Spinal cord (tissue), 10 donors: ENCODE measurements around the gene TPGS2. TPM values are rescaled to one million over a fixed set of nuclear protein-coding genes. Genes with fewer than 3 reads are reported as not detected.

Source experiments
- DNase-seq, 6 donors: peaks; one replicate each; pipeline versions ENCODE4 v3.0.0 to v3.0.0-alpha.2; 2013 to 2015; ENCODE audit warnings: low spot score in 6 of 6, low read depth in 4 of 6
- H3K27ac ChIP-seq: one replicate; pipeline ENCODE4 v1.5.1; 2013; ENCODE audit warnings: low read depth, low read length, control low read depth
- H3K27me3 ChIP-seq: one replicate; pipeline ENCODE4 v1.6.1; 2013; ENCODE audit warnings: low read length; ENCODE audit not compliant: control insufficient read depth, insufficient read depth
- H3K36me3 ChIP-seq: one replicate; pipeline ENCODE4 v1.6.1; 2013; ENCODE audit warnings: low read length; ENCODE audit not compliant: control insufficient read depth, insufficient read depth
- H3K4me1 ChIP-seq: one replicate; pipeline ENCODE4 v1.6.1; 2013; ENCODE audit warnings: low read length; ENCODE audit not compliant: control insufficient read depth, insufficient read depth
- H3K4me3 ChIP-seq: one replicate; pipeline ENCODE4 v1.5.1; 2013; ENCODE audit warnings: low read depth, low read length, control low read depth
- H3K9me3 ChIP-seq: one replicate; pipeline ENCODE4 v1.6.1; 2013; ENCODE audit warnings: low read length; ENCODE audit not compliant: control insufficient read depth, insufficient read depth
- WGBS: methylation state at CpG from one replicate; pipeline ENCODE4 v1.1.5; 2013; ENCODE audit warnings: missing lambda C conversion rate; ENCODE audit not compliant: insufficient coverage; 5-methylcytosine and 5-hydroxymethylcytosine counted together
- polyA plus RNA-seq, 2 donors: library from polyadenylated mRNA; unstranded; fragments of 120-200 nt; gene quantifications; one replicate each; pipeline ENCODE4 v1.2.1, GENCODE V29; 2013; ENCODE audit not compliant: insufficient read length in 2 of 2
- total RNA-seq, 2 donors: library from RNA; depleted of rRNA in 1 of 2; stranded (reverse); fragments of 120-200 nt in 1 of 2; fragments of >200 nt in 1 of 2; gene quantifications; one replicate each; pipeline versions ENCODE4 v1.2.3 to v1.2.4, GENCODE V29; 2013 to 2014
- donor health status: healthy.

TPGS2 gene
- total and polyA plus RNA-seq, 4 donors, result 104 to 212 (median 157) TPM

DNA sequence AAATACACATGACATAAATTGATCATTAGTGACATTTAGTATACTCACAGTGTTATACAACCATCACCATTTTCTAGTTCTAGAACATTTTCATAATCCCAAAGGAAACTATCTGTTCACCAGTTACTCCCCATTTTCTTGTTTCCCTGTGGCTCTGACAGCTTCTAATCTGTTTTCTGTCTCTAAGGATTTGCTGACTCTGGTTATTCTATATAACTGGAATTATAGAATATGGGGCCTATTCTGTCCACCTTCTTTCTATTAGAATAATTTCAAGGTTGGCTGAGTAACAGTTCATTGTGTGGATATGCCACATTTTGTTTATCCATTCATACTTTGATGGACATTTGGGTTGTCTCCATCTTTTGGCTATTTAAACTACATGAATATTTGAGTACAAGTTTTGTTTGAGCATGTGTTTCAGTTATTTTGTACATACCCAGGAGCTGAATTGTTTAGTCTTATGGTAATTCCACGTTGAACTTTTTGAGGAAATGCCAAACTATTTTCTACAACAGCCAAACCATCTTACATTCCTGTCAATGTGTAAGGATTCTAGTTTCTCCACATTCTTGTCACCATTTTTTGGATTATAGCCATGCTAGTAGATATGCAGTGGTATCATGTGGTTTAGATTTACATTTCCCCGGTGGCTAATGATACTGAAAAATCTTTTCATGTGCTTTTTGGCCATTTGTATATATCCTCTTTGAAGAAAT is 20.6 kb upstream of the TPGS2 start:
- no CpG with 5 or more reads among the region's 2 CpGs for WGBS

DNA sequence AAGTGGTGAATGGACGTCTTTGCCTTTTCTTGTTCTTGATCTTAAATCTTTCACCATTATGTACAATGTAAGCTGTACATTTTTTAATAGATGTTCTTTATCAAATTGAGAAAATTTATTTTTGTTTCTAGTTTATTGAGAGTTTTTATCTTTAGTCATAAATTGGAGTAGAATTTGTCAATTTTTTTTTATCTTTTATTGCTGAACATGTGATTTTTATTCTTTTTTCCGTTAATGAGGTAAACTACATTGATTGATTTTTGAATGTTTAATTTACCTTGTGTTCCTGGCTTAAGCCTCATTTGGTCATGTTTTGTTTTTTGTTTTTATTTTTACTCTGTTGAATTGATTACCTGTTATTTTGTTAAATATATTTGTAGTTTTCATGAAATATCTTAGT is 19.8 kb upstream of the TPGS2 start:
- H3K36me3 ChIP-seq, result no peaks in the 10 kb centered on the region
- no peak overlapping the region for H3K27ac ChIP-seq
- H3K4me1 ChIP-seq, result no peaks in the 10 kb centered on the region
- H3K4me3 ChIP-seq, result no peak overlapping the region
- no CpG with 5 or more reads among the region's 2 CpGs for WGBS
- no peaks in the 10 kb centered on the region for H3K9me3 ChIP-seq
- H3K27me3 ChIP-seq, result no peaks in the 10 kb centered on the region
- DNase-seq, result no peak

More for the DNA sequence above, 20.6 kb upstream of the TPGS2 start:
- H3K27ac ChIP-seq, result no peak overlapping the region
- H3K4me3 ChIP-seq, result no peak overlapping the region
- no peaks in the 10 kb centered on the region for H3K27me3 ChIP-seq
- DNase-seq, result peak in 1 of 6 donors; percentile 53
- H3K9me3 ChIP-seq, result no peaks in the 10 kb centered on the region
- no peaks in the 10 kb centered on the region for H3K36me3 ChIP-seq
- no peaks in the 10 kb centered on the region for H3K4me1 ChIP-seq

DNA sequence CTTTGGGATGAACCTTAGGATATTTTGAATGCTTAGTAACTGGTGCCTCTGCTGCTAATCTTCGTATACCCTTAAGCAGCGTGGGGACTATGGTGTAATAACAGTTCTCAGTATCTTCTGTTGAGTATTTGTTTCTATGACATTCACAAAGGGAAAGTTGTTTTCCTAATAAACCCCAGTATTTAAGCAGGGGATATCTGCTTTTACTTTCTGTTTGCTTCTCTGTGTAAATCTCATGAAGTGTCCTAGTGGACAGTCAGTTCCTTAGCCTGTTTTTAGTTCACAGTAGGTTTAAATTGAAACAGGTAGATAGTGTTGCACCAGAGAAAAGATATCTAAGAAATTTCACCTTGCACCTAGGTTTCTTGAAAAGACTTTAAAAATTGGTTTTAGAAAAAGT is 15.0 kb upstream of the TPGS2 start:
- no peak for DNase-seq
- H3K4me1 ChIP-seq, result no peaks in the 10 kb centered on the region
- H3K27ac ChIP-seq, result no peak overlapping the region
- H3K4me3 ChIP-seq, result no peak overlapping the region
- H3K36me3 ChIP-seq, result no peaks in the 10 kb centered on the region
- no CpG with 5 or more reads among the region's 2 CpGs for WGBS
- no peaks in the 10 kb centered on the region for H3K9me3 ChIP-seq
- H3K27me3 ChIP-seq, result no peaks in the 10 kb centered on the region

DNA sequence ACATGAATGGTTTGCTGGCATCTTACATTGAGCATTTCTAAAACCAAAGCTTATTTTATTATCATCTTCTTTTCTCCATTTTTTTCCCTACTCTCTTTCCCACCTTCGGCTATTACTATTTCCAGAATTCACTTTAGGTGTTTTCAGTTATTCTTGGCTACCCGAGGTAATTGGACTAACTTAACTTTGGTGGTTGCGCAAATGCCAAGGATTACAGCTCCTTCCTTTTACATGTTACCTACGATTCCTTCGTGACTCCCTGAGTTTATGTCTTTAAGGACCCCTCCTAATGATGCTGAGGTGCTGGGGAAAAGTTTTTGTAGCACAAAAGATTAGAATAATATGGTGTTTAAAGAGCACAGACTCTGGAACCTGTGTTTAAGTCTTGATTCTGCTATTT is 14.4 kb upstream of the TPGS2 start:
- no peaks in the 10 kb centered on the region for H3K36me3 ChIP-seq
- no peaks in the 10 kb centered on the region for H3K27me3 ChIP-seq
- no peak for DNase-seq
- H3K27ac ChIP-seq, result no peak overlapping the region
- no peaks in the 10 kb centered on the region for H3K4me1 ChIP-seq
- 94% methylated on average over 2 of the region's 5 CpGs for WGBS
- no peak overlapping the region for H3K4me3 ChIP-seq
- no peaks in the 10 kb centered on the region for H3K9me3 ChIP-seq

DNA sequence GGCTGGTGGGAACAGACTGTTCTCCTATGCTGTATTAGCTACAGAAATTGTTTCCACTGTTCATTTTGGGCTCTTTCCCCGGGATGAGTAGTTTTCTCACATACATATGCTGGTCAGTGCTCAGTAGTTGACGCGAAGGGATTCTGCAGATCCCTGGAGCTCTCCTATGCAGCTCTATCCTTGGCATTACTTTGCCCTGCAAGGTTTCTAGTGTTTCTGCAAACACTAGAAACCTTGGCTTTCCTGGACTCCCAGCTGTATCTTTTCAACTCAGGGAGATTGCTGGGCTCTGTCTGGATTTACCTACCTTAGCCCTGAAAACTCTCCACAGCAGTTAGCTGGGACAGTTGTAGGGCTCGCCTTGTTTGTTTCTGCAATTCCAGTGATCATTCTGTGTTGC is 11.0 kb upstream of the TPGS2 start:
- DNase-seq, result no peak
- WGBS, result 96% methylated on average over 3 of the region's 4 CpGs
- H3K27me3 ChIP-seq, result no peaks in the 10 kb centered on the region
- no peaks in the 10 kb centered on the region for H3K4me1 ChIP-seq
- no peak overlapping the region for H3K27ac ChIP-seq
- H3K9me3 ChIP-seq, result no peaks in the 10 kb centered on the region
- no peaks in the 10 kb centered on the region for H3K36me3 ChIP-seq
- H3K4me3 ChIP-seq, result no peak overlapping the region

DNA sequence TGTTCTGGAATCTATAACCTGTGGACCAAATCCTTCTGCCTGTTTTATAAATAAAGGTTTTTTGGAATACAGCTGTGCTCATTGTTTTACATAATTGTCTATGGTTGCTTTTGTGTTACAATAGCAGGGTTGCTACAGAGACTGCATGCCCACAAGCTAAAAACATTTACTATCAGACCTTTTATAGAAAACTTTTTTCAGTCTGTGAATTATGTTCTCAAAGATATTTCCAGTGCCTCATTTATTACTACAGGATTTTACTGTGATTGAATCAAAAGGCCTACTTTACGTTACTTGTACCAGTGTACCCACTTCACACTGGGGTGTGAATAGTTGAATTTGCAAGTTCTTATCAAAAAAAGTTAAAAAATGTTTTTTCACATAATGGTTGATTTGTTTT is 7.1 kb upstream of the TPGS2 start:
- Histone ChIP-seq H3K4me1 (no peaks in the 10 kb centered on the region), H3K27ac (no peak overlapping the region), H3K9me3 (no peaks in the 10 kb centered on the region), H3K36me3 (no peaks in the 10 kb centered on the region), H3K27me3 (no peaks in the 10 kb centered on the region), H3K4me3 (no peak overlapping the region)
- DNase-seq, result no peak
- no CpG with 5 or more reads among the region's 1 CpG for WGBS

DNA sequence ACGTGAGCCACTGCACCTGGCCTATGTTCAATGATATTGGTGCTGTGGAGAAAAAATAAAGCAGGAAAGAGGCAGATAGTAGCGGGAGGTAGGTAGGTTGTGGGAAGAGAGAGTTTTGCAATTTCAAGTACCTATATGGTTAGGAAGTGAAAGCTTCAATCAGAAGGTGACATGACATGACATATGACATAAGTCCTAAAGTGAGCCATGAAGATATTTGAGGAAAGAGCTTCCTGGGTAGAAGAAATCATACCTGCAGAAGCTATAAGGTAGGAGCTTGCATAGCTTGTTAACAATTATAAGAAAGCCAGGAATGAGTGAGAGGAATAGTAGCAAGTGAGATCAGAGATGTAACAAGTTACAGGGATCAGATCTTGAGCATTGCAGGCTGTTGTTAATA is 4.3 kb upstream of the TPGS2 start:
- DNase-seq, result no peak
- no peak overlapping the region for H3K27ac ChIP-seq
- H3K4me1 ChIP-seq, result peaks cover 10% of the 10 kb centered on the region
- H3K9me3 ChIP-seq, result no peaks in the 10 kb centered on the region
- no peaks in the 10 kb centered on the region for H3K27me3 ChIP-seq
- H3K4me3 ChIP-seq, result no peak overlapping the region
- 96% methylated on average over 2 of the region's 2 CpGs for WGBS
- H3K36me3 ChIP-seq, result no peaks in the 10 kb centered on the region

DNA sequence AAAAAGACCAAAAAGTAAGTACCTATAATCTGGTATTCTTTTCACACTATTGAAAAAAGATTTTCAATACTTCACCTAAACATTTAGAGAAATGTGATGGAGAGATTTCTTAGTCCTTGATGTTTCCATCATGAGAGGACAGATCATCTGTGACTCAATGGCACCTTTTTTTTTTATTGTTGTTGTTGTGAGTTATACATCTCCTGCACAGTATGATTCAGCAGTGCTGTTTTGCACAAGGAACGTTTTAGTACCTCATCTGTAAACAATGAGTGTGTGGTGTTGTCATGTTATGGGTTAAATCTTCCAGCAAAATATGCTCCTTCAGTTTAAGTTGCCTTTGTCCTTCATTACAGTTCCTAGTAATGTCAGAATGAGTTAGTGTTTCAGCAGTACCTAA is 2.3 kb upstream of the TPGS2 start:
- no peak overlapping the region for H3K27ac ChIP-seq
- peak in 1 of 6 donors; percentile 9 for DNase-seq
- WGBS, result no CpG with 5 or more reads among the region's 1 CpG
- H3K27me3 ChIP-seq, result no peaks in the 10 kb centered on the region
- peaks cover 16% of the 10 kb centered on the region for H3K4me1 ChIP-seq
- no peaks in the 10 kb centered on the region for H3K9me3 ChIP-seq
- no peaks in the 10 kb centered on the region for H3K36me3 ChIP-seq
- H3K4me3 ChIP-seq, result no peak overlapping the region

DNA sequence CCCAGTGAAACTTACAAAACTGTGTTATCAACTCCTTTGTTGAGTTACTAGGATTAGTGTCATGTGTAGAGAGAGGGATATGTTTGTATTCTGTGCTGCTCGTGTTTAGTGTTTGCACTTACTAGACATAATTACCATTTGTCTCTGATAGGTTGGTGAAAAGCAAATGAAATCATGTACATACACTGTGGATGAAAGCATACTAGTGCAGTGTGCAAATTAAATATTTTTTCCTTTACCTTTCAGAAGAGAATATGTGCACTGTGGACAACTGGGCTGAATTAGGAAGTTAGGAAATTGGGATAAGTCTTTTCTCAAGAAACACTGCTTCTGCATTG is 1.3 kb upstream of the TPGS2 start:
- H3K4me1 ChIP-seq, result peaks cover 16% of the 10 kb centered on the region
- H3K27ac ChIP-seq, result no peak overlapping the region
- no peaks in the 10 kb centered on the region for H3K27me3 ChIP-seq
- DNase-seq, result peak in 1 of 6 donors; percentile 32
- no CpG with 5 or more reads among the region's 1 CpG for WGBS
- H3K36me3 ChIP-seq, result no peaks in the 10 kb centered on the region
- no peak overlapping the region for H3K4me3 ChIP-seq
- H3K9me3 ChIP-seq, result no peaks in the 10 kb centered on the region

DNA sequence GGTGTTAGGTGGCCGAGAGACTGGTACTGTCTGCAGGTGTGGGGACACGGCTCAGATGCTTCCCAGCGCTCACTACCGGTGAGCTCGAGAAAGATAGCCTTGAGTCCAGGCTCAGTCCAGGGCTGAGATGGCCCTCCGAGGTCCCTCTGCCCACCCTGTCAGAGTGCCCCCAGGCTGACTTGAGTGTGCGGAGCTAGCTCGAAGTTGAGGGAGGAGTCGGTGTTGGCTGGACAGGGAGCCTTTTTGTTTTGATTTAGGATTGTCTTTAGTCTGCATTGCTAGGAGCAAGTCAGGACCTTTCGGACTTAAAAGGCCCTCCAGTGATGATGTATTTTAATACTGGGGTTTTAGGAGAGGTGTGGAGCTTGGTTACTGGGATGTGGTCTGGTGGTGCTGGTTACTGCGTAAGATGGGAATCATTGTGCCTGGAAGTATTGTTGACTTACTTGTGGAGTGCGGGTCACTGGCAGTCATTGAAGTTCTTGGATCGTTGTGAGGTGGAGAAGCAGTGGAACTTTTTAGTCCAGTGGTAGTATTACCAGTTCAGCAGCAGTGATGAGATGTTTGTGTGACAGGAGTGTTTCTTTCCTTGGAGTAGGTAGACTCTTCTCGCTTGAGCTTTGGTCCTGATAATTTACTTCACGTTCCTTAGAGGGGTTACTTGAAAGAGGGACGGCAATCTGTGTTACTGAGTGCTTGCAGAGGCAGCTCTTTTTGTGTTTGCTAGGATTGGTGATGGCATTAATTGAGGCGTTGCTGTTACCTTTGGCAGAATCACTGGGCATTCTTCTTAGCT is 758 bp upstream of the TPGS2 start:
- no peaks in the 10 kb centered on the region for H3K9me3 ChIP-seq
- peak in 3 of 6 donors; percentile 15 to 45 (median 15) for DNase-seq
- WGBS, result 12% methylated on average over 14 of the region's 17 CpGs

More for the DNA sequence above, 758 bp upstream of the TPGS2 start:
- Histone ChIP-seq H3K4me3 (peak overlapping the region; percentile 97), H3K27ac (peak overlapping the region; percentile 80), H3K27me3 (no peaks in the 10 kb centered on the region), H3K4me1 (peaks cover 16% of the 10 kb centered on the region), H3K36me3 (no peaks in the 10 kb centered on the region)
